Measurements from ENCODE around the gene F11R. TPM values are rescaled to one million over a fixed set of nuclear protein-coding genes. Genes with fewer than 3 reads are reported as not detected.

F11R gene
- total and polyA plus RNA-seq, 10 of the 15 experiments (the other 5 are each of a cell fraction or from before 2014, with no cell fraction given): 15.3 to 80.9 (median 24.3) TPM

DNA sequence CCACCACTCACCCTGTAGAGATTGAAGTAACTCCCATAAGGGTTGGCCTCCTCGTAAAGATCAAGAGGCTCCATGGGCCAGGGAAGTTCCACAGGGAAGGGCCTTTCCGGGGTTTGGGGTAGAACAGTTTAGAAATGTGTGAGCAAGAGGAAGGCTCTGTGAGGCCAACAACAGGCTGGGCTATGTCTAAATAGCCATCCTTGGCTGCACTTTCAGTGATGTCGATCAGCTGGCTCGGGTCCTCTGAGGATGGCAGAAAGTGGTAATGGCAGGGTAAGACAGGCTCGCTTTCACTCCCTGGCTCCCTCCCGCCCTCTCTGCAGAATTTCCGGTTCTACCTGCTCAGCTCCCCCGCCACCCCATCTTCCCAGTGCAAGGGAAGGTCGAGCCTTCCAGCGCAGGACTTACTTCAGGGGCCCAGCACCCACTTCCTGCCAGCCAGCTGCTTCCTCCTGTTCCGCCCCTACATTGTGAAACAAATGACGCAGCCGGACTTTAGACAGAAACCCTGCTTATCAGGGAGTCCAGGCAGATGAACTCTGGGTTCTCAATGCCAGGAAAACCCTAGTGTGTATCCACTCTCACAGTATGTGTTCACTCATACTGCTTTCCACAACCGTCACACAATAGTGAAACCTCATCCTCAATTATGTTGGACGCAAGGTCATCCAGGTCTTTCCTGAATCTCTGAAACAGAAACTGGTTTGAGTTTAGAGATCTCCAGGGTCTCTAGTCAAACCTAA, 7.3 kb downstream of the F11R start (continued):
- TF ChIP-seq ATF7 (IDR thresholded peaks at IDR 0.05; ENCODE audit: low read depth) (peak; percentile 91), IKZF1 (conservative IDR thresholded peaks at IDR 0.05) (peak; percentile 96), MYB (IDR thresholded peaks at IDR 0.05; ENCODE audit: borderline replicate concordance, low read depth, low read length) (no peak), CBX5 (IDR thresholded peaks at IDR 0.05; ENCODE audit: low read depth) (no peak), STAT3 (IDR thresholded peaks at IDR 0.05; ENCODE audit: low read depth, low read length) (no peak), HCFC1 (IDR thresholded peaks at IDR 0.05; ENCODE audit: low read length) (0 out of 2 replicates have a peak, but pooled peaks have one; percentile 22), MEF2B (IDR thresholded peaks at IDR 0.05; ENCODE audit: partially characterized antibody, poor library complexity, severe bottlenecking) (peak; percentile 33), POLR2AphosphoS2 (IDR thresholded peaks at IDR 0.05; ENCODE audit: low read depth, low read length) (no peak), DPF2 (IDR thresholded peaks at IDR 0.05) (peak; percentile 74; the same call in 1 of the 2 replicates), MYC (IDR thresholded peaks at IDR 0.05; ENCODE audit: insufficient read depth, insufficient read length, insufficient replicate concordance, low read length, severe bottlenecking) (no peak), ZNF217 (IDR thresholded peaks at IDR 0.05) (no peak; the same call in 1 of the 2 replicates), NR2C1 (IDR thresholded peaks at IDR 0.05) (no peak), CEBPB (IDR thresholded peaks at IDR 0.05; ENCODE audit: borderline replicate concordance in 1 of 2, low read depth in 2 of 2, low read length in 2 of 2) (no peak; a peak in 1 of 4 replicates), SMAD5 (IDR thresholded peaks at IDR 0.05; ENCODE audit: low read depth) (no peak), GATAD2B (conservative IDR thresholded peaks at IDR 0.05; ENCODE audit: low read depth) (peak; percentile 75; the same call in 1 of the 2 replicates), SUZ12 (IDR thresholded peaks at IDR 0.05; ENCODE audit: unreplicated experiment) (no peak), RAD21 (IDR thresholded peaks at IDR 0.05; ENCODE audit: insufficient read depth, low read depth, low read length) (no peak), CREB1 (IDR thresholded peaks at IDR 0.05; ENCODE audit: low read depth) (peak; percentile 74), EED (IDR thresholded peaks at IDR 0.05; ENCODE audit: low read depth) (peak; percentile 95), NFXL1 (IDR thresholded peaks at IDR 0.05; ENCODE audit: borderline replicate concordance) (no peak), BMI1 (IDR thresholded peaks at IDR 0.05; ENCODE audit: borderline replicate concordance) (no peak), WRNIP1 (IDR thresholded peaks at IDR 0.05; ENCODE audit: borderline replicate concordance, low read depth, low read length) (no peak), NFIC (IDR thresholded peaks at IDR 0.05; ENCODE audit: low read depth, low read length) (peak; percentile 75), JUNB (IDR thresholded peaks at IDR 0.05) (peak; percentile 36; the same call in 1 of the 2 replicates)
- TF ChIP-seq, protein P1, sequence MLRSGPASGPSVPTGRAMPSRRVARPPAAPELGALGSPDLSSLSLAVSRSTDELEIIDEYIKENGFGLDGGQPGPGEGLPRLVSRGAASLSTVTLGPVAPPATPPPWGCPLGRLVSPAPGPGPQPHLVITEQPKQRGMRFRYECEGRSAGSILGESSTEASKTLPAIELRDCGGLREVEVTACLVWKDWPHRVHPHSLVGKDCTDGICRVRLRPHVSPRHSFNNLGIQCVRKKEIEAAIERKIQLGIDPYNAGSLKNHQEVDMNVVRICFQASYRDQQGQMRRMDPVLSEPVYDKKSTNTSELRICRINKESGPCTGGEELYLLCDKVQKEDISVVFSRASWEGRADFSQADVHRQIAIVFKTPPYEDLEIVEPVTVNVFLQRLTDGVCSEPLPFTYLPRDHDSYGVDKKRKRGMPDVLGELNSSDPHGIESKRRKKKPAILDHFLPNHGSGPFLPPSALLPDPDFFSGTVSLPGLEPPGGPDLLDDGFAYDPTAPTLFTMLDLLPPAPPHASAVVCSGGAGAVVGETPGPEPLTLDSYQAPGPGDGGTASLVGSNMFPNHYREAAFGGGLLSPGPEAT (IDR thresholded peaks at IDR 0.05; ENCODE audit: low read depth): peak; percentile 77
- TF ChIP-seq, protein P2, sequence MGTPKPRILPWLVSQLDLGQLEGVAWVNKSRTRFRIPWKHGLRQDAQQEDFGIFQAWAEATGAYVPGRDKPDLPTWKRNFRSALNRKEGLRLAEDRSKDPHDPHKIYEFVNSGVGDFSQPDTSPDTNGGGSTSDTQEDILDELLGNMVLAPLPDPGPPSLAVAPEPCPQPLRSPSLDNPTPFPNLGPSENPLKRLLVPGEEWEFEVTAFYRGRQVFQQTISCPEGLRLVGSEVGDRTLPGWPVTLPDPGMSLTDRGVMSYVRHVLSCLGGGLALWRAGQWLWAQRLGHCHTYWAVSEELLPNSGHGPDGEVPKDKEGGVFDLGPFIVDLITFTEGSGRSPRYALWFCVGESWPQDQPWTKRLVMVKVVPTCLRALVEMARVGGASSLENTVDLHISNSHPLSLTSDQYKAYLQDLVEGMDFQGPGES (IDR thresholded peaks at IDR 0.05): no peak
- TF ChIP-seq, protein P3, sequence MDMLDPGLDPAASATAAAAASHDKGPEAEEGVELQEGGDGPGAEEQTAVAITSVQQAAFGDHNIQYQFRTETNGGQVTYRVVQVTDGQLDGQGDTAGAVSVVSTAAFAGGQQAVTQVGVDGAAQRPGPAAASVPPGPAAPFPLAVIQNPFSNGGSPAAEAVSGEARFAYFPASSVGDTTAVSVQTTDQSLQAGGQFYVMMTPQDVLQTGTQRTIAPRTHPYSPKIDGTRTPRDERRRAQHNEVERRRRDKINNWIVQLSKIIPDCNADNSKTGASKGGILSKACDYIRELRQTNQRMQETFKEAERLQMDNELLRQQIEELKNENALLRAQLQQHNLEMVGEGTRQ (IDR thresholded peaks at IDR 0.05; ENCODE audit: borderline replicate concordance, low read depth, low read length): no peak

Measured in GM12878 (cell line).